Keratinocyte (primary cell): ENCODE results near the gene DLAT.
"Not testable (repeated sequence)": the region's sequence is repeated elsewhere in the genome, so short reads cannot be mapped to it uniquely, and the experiment has no call there.

Experiments
- CTCF ChIP-seq, 3 experiments: IDR thresholded peaks in 1 of 3; conservative IDR thresholded peaks in 1 of 3; optimal IDR thresholded peaks in 1 of 3; 2 replicates in 2 of 3; 3 replicates in 1 of 3; pipeline versions ENCODE3 to v1.5.1; 2011; ENCODE audit warnings: low read length in 3 of 3, mild to moderate bottlenecking in 3 of 3, moderate library complexity in 2 of 3, control low read depth in 1 of 3, inconsistent platforms in 1 of 3; ENCODE audit not compliant: insufficient read depth in 2 of 3; ENCODE audit errors: extremely low read depth in 1 of 3
- EZH2 ChIP-seq: IDR thresholded peaks from one replicate; pipeline ENCODE4 v1.6.1; 2012; ENCODE audit warnings: inconsistent platforms, mild to moderate bottlenecking, low read length, moderate library complexity

GRCh38 chr11:112046647-112047046 lies 21.4 kb downstream of the DLAT start:
- not testable (repeated sequence) for TF ChIP-seq CTCF (optimal IDR thresholded peaks at IDR 0.05 in 1 of 3, IDR thresholded peaks at IDR 0.05 in 1 of 3, conservative IDR thresholded peaks at IDR 0.05 in 1 of 3; ENCODE audit: extremely low read depth in 1 of 3, insufficient read depth in 2 of 3, low read length in 3 of 3); EZH2
